ENCODE results near the gene CEP57.

- TF ChIP-seq CTCF (IDR thresholded peaks at IDR 0.05; ENCODE audit: insufficient read depth, low read length, poor library complexity, severe bottlenecking) (no peak), EZH2phosphoT487 (conservative IDR thresholded peaks at IDR 0.05; ENCODE audit: low read length) (no peak)
Observed at GRCh38 chr11:95827696-95828095, 37.4 kb downstream of the CEP57 start.
